HepG2 (cell line): ENCODE measurements around the gene AKAP9. TPM values are rescaled to one million over a fixed set of nuclear protein-coding genes. Genes with fewer than 3 reads are reported as not detected.

Experiments used
- AHR ChIP-seq: IDR thresholded peaks from 2 replicates; pipeline ENCODE4 v1.6.1; 2018; ENCODE audit warnings: missing genetic modification reagents, missing compliant biosample characterization
- HNF1B ChIP-seq: sonication (generic); formaldehyde crosslinking; IDR thresholded peaks from 2 replicates; pipeline ENCODE4 v1.5.1; 2020; ENCODE audit warnings: mild to moderate bottlenecking, moderate library complexity, missing genetic modification reagents
- NAIF1 ChIP-seq: sonication (generic); formaldehyde crosslinking; IDR thresholded peaks from 2 replicates; pipeline ENCODE4 v1.5.0; 2020; ENCODE audit warnings: mild to moderate bottlenecking, missing genetic modification reagents, borderline replicate concordance
- NFRKB ChIP-seq: fragments of 450-650 bp; IDR thresholded peaks from 2 replicates; pipeline ENCODE4 v1.6.1; 2017
- ZNF296 ChIP-seq: sonication (generic); formaldehyde crosslinking; conservative IDR thresholded peaks from 2 replicates; pipeline ENCODE4 v1.5.0; 2020; ENCODE audit warnings: mild to moderate bottlenecking, missing genetic modification reagents
- ZNF329 ChIP-seq: sonication (generic); formaldehyde crosslinking; IDR thresholded peaks from 2 replicates; pipeline ENCODE4 v1.9.0; 2021; ENCODE audit warnings: low read depth, mild to moderate bottlenecking, missing genetic modification reagents
- polyA plus RNA-seq, 8 experiments: library from polyadenylated mRNA; depleted of rRNA in 3 of 8; stranded (reverse) in 7 of 8; unstranded in 1 of 8; fragments of >200 nt; fragmentation: Illumina TruSeq in 4 of 8; extraction: Trizol in 4 of 8; gene quantifications; 2 replicates each; pipeline versions ENCODE4 v1.2.1 to v1.2.3, GENCODE V29; 2011 to 2016; ENCODE audit warnings: low read depth in 4 of 8, missing spikeins in 1 of 8, mixed read lengths in 1 of 8; ENCODE audit not compliant: insufficient read depth in 1 of 8
- total RNA-seq, 5 experiments: library from RNA; depleted of rRNA; stranded (reverse); fragments of >200 nt; fragmentation: Illumina TruSeq; extraction: Trizol; gene quantifications; 2 replicates each; pipeline ENCODE4 v1.2.3, GENCODE V29; 2016; ENCODE audit warnings: low read depth in 1 of 5
- TF ChIP-seq, protein P1 (sequence below): sonication (generic); formaldehyde crosslinking; IDR thresholded peaks from 2 replicates; pipeline ENCODE4 v1.9.0; 2021; ENCODE audit warnings: mild to moderate bottlenecking, missing genetic modification reagents

Gene AKAP9
- total and polyA plus RNA-seq, 2 of the 13 experiments (the other 11 are each of a cell fraction or from before 2014, with no cell fraction given) = 27.6 to 33.1 TPM

DNA sequence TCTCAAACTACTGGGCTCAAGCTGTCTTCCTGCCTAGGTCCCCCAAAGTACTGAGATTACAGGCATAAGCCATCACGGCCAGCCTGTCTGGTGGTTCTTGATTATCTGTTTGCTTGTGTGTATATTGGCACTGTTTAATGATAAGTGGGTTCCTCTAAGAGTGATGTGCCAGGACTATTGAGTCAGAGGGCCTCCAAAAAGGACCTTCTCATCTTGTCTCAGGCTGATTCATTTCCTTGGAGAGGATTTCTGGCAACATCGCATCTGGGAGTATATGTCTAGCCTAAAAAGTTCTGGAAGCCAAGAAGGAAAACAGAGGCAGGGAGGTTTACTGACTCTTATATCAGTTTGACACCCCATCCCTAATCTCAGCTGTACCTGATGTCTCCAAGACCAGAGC is 27.1 kb upstream of the AKAP9 start (continued):
- TF ChIP-seq, protein P1, sequence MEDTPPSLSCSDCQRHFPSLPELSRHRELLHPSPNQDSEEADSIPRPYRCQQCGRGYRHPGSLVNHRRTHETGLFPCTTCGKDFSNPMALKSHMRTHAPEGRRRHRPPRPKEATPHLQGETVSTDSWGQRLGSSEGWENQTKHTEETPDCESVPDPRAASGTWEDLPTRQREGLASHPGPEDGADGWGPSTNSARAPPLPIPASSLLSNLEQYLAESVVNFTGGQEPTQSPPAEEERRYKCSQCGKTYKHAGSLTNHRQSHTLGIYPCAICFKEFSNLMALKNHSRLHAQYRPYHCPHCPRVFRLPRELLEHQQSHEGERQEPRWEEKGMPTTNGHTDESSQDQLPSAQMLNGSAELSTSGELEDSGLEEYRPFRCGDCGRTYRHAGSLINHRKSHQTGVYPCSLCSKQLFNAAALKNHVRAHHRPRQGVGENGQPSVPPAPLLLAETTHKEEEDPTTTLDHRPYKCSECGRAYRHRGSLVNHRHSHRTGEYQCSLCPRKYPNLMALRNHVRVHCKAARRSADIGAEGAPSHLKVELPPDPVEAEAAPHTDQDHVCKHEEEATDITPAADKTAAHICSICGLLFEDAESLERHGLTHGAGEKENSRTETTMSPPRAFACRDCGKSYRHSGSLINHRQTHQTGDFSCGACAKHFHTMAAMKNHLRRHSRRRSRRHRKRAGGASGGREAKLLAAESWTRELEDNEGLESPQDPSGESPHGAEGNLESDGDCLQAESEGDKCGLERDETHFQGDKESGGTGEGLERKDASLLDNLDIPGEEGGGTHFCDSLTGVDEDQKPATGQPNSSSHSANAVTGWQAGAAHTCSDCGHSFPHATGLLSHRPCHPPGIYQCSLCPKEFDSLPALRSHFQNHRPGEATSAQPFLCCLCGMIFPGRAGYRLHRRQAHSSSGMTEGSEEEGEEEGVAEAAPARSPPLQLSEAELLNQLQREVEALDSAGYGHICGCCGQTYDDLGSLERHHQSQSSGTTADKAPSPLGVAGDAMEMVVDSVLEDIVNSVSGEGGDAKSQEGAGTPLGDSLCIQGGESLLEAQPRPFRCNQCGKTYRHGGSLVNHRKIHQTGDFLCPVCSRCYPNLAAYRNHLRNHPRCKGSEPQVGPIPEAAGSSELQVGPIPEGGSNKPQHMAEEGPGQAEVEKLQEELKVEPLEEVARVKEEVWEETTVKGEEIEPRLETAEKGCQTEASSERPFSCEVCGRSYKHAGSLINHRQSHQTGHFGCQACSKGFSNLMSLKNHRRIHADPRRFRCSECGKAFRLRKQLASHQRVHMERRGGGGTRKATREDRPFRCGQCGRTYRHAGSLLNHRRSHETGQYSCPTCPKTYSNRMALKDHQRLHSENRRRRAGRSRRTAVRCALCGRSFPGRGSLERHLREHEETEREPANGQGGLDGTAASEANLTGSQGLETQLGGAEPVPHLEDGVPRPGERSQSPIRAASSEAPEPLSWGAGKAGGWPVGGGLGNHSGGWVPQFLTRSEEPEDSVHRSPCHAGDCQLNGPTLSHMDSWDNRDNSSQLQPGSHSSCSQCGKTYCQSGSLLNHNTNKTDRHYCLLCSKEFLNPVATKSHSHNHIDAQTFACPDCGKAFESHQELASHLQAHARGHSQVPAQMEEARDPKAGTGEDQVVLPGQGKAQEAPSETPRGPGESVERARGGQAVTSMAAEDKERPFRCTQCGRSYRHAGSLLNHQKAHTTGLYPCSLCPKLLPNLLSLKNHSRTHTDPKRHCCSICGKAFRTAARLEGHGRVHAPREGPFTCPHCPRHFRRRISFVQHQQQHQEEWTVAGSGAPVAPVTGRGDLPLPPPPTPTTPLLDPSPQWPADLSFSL (CRISPR knock-in tag) = no peak
- TF ChIP-seq ZNF329 (CRISPR knock-in tag) = no peak
- TF ChIP-seq HNF1B (CRISPR knock-in tag) = no peak
- TF ChIP-seq NFRKB = no peak
- TF ChIP-seq NAIF1 (CRISPR knock-in tag) = no peak
- no peak for TF ChIP-seq ZNF296 (CRISPR knock-in tag)
- no peak for TF ChIP-seq AHR
